Measurements from ENCODE around the gene RADIL.

DNA sequence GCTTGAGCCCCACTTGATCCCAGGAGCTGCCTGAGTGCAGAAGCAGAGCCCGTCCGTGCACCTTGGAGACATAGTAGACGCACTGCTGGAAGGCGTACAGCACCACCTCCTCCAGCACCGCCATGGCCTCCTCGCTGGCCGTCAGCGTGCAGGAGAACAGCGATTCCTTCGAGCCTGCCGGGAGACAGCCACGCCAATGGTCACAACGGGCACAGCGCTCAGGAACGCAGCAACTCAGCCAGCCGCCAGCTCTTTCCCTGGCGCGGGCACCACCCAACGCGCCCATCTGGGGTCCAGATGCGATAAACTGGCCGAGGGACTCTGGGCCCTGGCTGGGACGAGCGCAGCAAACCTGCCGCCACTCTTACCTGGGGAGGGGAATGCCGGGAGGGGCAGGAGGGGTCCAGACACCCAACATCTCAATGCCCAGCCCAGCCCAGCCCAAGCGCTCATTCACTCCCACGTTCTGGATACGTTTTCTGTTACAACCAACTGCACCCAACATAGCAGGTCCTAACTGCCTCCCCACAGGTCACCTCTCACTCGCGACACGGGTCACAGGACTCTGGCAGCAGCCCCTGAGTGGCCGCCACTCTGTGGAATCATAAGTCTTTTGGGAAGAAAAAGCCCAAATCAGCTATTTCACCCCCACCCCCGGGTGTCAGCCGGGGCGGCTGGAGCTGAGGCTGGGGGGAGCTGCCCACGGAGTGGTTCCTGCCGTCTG, 66.2 kb downstream of the RADIL start:
- TF ChIP-seq GATA3 (IDR thresholded peaks at IDR 0.05; ENCODE audit: low read depth, low read length) = no peak
- TF ChIP-seq GATA2 (IDR thresholded peaks at IDR 0.05; ENCODE audit: low read depth, low read length) = no peak

Measured in SH-SY5Y (cell line).